GM19397 (cell line): Measurements from ENCODE around the gene GRIA1.

ENCODE experiments used
- ATAC-seq: cut with Tn5 transposase; IDR thresholded peaks from one replicate; pipeline ENCODE4 v1.9.1; 2021; ENCODE audit warnings: mild to moderate bottlenecking, moderate library complexity; ENCODE audit not compliant: unreplicated experiment

The GRIA1 gene

DNA sequence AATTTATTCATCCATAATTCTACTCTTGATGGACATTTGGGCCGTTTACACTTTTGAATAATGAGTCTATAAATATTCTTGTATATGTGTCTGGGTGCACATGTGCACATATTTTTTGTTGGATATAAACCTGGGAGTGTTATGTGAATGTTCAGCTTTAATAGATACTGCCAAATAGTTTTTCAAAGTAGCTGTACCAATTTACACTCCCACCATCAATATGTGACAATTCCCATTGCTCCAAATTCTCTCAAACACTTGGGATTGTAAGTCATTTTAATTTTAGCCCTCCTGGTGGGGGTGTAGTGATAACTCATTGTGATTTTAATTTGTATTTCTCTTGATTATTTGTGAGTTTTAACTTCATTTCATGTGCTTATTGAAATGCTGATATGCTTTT is 114.9 kb downstream of the GRIA1 start:
- no peak for ATAC-seq

DNA sequence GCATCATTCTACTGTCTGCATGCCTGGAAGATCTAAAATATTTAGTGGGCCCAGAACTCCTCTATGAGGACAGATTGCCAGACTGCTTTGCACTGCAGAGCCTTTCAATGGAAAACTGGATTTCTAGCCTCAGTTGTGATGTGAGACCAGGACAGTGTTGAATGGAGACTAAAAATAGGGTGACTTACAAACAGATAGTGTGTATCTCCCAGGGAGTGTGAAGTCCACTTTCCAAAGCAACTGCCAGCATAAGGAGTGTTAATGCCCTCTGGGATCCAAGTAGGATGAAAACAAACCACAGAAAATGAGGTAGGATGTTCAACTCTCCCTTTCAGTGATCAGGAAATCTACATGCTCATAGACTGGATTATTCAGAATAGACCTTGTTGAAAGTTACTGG is 119.5 kb downstream of the GRIA1 start:
- no peak for ATAC-seq

DNA sequence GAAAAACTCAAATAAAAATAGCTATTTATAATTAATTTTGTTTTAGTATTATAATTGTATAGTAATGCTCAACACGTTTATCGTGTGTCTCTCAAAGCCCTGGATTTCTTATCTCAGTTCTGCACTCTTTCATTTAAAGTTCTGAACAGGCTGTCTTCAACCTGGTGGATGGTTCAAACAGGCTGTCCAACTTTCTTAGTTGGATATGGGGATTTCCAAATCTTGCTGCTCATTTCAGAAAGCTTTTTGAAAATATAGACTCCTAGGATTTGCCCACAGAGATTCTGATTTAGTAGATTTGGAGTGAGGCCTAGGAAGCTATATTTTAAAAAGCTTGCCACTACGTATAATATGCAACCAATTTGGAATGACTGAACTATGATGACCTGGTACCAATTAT is 120.3 kb downstream of the GRIA1 start:
- no peak for ATAC-seq

DNA sequence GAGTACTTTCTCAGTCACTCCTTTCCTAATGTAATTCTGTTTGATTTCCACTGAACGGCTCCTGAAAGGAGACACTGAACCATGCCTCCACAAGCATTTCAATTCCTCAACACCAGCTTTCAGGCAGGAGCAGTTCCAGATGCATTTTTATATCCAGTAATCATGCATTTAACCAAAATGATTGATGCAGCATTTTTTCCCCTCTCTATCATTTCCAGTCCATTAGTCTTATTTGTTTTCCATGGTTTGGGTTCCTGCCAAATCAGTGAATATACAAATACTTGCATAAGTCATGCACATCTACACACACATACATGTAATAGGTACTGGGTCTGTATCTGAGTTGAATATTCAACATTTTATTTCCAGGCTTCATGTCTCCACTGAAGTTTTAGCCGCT is 122.7 kb downstream of the GRIA1 start:
- no peak for ATAC-seq

DNA sequence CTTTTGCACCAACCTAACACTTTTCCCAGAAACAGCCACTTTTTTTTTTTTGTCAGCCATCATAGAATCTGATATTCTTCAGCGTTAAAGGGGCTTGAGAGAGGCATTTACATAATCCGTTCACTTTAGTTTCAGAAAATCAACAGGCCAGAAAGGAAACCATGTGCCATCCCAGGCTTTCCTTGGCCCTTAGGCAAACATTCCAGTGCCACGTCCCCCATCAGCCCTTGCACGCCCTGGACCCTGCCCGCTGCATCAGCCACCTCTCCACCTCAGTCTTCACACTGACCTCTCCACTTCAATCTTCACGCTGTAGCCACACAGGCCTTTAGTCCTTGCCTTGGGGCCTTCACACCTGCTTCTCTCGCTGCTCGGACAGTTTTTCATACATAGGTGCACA is 123.2 kb downstream of the GRIA1 start:
- ATAC-seq = no peak

DNA sequence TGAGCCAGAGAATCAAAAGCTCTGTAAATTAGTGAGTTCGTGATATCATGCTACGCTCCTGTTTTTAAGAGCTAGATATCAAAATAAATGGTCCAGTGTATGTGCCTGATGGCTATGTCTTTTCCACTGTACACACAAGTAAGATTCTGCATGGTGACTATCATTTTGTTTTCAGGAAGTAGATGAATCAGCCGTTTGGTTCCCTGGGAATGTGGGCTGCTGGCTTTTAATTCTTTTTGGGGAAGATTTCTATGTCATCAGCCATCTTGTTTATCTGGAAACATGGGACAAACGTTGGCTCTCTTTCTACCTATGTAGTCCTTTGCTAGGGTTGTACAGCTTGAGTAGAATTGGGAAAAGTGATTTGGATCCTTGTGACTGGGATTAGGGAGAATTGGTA is 126.7 kb downstream of the GRIA1 start:
- no peak for ATAC-seq

DNA sequence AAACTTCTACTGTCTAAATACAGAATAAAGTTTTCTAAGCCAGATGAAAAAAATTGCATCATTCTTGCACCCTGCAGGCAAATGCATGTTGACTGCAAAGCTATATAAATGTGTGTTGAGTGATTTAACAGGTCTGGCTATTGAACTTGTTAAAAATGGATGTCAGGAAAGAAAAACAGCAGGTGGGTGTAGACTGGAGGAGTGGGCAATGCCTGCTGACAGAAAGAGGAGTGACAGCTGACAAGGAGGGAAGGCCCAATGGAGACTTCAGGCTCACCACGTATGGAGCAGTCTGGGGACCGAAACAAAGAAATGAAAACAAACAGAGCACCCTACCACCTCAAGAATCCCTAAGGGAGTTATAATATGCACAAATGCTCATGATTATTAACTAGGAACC is 127.8 kb downstream of the GRIA1 start:
- ATAC-seq = no peak

DNA sequence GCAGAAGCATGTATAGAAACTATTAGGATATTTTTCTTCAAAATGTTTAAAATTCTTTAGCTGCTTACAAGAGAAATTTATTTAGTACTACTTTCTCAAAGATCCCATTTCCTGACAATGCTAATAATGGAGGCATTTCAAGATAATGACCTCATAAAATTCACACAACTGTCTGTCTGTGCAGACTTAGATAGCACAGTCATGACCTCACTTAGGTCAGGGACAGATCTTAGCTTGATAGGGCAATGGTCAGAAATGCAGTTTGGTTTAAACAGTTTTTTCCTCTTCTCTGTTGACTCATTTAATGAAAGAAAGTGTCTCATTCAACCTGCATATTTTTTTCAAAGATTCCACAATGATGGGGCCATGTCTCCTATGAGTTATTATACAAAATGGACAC is 128.4 kb downstream of the GRIA1 start:
- no peak for ATAC-seq

DNA sequence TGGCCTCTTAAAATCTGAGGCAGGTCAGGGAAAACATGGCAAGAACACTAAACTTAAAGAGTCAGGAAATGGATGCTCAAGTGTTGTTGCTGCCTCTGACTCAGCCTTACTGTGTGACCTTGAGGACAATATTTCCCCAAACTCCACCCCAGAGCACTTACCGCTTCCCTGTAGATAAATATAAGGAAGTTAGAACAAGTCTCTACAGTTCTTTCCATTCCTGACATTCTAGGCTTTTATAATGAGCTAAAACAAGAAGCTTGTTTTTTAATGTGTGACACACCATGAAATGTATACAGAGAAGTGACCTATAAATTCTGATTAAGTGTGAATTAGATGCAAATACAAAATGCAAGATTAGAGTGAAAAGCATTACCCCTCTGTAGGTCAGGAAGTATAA is 129.3 kb downstream of the GRIA1 start:
- no peak for ATAC-seq

DNA sequence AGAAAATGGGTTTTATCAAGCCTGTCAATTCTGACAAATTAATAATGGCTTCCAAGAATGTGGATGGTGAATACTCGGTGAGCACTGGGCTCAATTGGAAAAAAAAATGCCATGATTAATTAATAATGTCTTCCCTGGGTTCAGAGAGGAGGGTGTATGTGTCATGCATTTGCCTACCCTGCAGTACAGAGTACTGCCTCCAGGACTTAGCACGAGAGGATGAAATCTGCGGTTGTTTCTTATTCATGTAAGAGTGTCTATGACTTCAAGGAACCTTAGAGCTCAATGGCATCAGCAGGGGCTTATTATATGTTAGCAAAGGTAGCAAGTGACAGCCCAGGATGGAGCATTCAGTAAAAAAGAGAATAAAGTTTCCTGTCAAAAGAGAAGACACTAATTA is 132.7 kb downstream of the GRIA1 start:
- ATAC-seq = no peak

DNA sequence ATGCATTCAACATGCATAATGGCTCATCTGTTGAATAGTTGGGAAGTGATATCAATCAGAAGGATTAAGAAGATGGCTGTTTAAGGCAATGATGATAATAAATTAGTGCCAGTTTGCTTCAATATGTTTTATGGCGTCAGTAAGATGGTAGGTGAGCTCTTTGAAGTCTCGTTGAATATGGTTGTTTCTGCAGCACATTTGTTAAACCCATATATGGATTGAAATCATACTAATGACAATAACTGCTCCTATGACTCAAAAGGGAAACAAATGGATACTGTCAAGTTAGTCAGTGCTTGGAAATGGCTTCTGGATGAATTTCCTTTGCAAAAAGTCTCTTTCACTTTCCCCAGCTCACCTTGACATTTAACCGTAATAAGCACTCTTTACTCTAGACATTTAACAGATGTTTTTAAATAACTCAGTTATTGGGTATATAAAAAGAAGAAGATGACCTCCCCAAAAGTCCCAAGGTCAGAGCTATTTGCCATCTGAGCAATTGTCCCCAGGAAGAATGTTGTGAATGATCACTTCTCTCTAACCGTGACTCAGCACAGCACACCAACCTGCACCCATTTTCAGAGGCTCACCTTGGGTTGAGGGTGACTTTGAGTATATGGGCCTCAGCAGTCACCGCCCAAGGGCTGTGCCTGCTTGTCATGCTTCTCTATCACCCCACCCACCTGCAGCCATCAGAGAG is 133.4 kb downstream of the GRIA1 start:
- ATAC-seq = no peak

DNA sequence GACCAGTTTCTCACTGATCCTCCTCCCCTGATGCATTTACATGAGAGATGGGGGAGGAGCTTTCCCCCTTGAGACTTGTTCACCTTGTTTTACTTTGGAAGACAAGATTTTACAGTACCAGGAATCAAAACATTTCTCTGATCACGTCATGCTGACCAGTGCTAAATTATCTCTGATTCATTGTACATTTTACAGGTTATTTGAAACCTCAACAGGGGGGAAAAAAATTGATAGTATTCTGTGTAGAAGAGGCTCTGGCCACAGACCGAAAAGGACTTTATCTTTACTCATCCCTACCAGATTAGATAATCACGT is 133.9 kb downstream of the GRIA1 start:
- ATAC-seq = no peak

DNA sequence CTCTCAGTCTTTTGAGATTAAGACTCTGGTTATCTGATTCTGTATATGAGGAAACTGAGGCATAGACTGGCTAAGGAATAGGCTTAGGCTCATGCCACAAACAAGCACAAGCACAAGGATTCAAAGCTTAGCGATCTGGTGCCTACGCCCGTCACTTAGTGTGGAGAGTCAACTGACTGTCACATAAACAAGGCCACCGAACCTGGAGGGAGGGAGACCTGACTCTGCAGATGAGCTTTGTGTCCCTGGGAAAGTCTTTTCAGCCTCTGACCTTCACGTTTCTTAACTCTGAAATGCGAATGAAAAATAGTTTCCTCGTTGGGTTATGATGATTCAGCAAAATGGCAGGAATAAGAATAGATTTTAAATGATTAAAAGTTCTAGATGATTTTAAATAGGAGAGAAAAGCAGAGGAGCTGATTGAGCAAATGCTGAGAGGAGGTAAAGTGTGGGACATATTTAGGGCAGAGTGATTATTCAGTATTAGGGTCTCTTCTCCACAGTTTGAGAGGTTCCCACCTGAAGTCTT is 135.4 kb downstream of the GRIA1 start:
- ATAC-seq = no peak

DNA sequence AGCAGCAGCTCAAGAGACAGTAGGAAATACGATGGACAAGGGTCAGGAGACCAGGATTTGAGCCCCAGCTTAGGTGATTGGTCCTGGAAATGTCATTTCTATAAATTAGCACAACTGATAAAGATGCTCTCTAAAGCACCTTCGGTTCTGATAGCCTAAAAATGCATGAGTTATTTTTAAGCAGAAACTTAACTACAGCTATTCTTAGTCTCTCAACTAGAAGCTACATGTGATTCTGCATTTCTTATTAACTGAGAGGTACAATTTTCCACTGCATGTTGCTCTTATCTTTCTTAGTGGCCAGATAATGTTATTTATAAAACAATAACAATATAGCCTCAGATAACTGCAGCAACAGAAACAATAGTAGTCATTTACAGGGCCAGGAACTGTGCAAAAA is 136.4 kb downstream of the GRIA1 start:
- ATAC-seq = no peak

DNA sequence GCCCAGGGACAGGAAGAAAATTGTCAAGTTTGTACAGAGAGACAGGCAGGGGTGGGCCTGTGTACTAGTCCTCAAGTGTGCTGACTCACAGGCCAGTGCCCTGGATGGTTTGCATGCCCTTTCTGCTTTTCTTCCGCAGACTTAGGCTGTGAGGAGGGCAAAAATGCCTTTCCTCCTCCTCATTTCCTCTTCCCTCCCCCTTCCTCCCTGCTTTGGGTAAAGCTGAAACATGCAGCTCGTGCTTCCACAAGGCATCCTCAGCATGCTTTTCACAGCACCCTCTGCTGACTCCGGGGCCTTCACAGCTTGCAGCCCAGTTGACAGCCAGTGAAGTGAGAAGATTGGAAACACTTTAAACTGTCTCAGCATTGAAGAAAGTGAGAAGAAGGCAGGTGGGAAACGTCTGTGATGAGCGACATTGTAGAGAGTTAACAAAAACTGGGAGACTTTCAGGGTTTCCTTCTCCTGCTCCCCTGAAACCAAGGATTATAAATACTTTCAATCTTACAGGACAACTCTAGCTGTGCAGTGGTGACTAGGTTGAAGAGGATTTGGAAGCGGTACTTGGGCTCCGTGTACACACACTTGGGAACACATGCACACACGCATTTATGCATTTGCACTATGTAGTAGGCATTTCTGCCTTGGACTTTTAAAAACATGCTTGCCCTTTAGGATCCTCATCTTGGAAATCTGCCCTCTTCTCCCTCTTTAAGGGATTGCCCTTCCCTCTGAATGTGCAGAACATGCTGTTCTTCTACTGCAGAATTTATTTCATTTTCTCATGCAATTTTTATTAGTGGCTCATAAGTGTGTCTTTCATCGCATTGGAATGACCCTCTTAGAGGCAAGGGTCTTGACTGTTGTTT is 138.8 kb downstream of the GRIA1 start:
- ATAC-seq = no peak

DNA sequence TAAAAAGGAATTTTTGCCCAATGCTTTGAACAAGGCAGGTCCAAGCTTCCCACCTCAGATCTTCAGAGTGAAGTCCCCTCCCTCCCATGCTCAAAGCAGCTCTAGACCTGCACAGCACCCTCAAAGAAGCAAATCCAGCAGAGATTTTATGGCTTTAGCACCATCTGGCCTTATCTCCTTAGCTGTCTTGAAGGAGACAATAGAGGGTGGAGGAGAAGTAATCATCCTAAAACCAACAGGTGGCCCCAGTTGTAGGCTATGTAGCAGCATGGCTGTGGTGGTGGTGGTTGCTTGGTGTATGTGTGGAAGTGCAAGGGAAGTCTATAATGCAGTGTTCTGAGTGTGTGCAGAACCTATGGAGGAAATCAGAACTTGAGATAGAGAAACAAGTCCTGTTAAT is 140.1 kb downstream of the GRIA1 start:
- ATAC-seq = no peak

DNA sequence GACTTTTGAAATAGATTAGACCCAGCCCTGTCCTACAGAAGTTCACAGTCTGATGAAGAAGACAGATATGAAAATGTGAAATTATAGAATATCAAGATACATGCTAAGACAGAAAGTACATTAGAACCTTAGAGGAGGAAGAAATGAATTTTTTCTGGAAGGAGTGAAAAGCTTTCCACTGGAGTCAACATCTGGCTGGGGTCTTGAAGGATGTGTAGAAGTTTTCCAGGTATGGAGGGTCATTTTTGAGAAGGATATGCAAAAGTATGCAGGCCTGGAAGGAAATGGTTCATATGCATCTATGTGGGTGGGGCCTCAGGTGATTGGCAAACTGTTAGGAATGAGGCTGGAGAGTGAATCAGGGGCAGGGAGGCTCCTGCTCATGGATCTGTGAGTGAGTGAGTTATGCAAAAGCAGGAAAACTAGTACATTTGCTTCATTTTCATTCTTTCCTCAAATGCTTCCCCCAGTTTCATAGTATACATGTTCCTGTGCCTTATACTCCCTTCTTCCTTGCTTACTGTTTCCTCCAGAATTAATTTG is 142.3 kb downstream of the GRIA1 start:
- ATAC-seq = no peak

DNA sequence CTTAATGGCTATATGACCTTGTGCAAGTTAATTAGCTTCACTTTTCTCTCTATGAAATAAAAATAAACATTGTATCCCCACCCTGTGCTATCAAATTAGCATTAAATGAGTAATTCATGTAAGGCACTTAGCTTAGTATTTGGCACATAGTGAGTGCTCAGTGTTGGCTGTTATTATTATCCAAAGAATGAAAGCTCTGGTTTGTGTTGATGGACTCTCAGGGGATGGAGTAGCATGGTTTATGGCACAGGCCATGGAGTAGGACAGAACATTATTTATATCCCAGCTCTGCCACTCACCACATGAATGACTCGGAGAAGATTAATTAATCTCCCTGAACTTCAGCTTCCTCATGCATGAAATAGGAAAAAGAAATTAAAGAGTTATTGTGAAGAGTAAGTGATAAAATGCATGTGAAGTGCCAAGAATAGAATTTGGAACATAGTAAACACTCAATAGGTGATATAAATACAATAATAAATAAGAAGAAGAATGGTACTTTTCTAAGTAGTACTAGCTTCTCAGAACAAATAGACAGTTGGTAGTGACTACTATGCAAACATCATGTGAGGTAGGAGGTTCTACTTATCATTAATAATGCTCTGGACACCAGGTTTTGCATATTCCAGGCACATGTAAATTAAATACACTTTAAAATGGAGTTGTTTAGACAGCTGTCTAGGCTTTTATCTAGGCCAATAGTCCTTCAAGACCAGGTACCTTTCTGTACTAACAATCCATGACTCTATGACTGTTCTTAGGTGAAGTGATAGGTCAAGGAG is 146.4 kb downstream of the GRIA1 start:
- no peak for ATAC-seq

DNA sequence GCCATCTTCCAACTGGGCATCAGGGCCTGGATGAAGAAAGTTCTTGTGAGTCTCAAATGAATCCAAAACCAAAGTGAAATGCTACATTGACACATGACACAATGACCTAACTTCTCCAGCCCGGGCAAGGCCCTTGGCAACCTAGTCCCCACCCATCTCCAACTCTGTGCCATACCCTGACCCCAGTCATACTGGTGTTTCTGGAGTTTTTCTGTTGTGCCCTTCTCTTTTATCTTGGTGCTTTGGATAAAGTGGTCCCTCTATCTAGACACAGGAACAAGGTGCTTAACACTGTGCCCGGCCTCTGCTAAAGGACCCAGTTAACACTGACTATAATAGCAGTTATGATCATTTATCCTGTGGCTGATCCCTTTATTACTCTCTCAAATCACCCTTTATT is 149.8 kb downstream of the GRIA1 start:
- ATAC-seq = no peak

DNA sequence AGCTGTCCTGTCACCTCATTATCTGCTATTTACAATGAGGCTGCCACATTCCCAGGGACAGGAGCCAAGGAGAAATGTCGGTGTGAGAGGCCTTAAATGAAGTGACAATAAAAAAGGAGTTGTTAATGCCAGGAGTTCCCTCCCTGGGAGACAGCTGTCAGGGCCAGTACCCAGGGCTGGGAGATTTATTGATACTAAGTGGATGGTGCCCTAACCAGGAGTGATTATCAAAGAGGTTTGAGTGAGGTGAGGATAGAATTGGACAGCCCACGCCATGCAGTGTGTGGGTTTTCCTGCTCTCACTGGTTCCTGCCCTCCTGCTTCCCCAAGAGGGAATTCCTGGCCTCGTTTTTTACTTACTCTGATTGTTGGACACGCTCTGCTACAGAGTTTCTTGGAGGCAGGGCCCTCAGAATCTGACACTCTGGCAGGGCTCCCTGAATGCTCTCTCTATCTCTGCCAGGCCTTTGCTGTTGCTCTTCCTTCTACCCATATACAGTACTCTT is 150.8 kb downstream of the GRIA1 start:
- no peak for ATAC-seq

DNA sequence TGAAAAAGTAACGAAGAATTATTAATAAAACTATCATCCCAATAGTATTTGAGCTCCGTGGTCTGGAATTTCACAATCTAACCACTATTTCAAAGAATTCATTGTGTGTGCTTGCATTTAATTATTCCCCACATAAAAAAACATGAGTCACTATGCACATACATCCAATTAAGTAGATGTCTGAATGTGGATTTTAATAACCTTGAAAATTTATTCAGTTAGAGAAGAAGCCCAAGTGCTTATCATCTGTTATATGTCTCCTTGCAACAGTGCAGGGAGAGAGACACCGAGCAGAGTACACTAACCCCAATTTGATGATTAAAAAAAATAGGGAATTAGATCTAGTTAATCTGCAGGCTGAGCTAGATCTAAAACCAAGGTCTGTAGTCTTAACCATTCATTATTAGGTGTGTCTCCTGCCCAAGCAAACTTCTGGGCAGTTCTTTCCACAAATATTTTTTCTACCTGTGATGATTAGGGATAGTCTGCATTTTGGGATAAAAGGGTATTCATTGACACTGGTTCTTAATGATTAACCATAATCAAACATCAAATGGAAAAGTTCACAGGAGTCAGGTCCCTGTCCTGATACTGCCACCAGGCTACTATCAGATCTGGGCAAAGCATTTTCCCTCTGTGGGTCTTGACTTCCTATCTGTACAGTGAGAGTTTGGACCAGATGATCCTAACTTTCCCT is 164.2 kb downstream of the GRIA1 start:
- ATAC-seq = no peak
